HG02884 (cell line): Measurements from ENCODE around the gene NXPH4.

Experiments
- ATAC-seq: cut with Tn5 transposase; IDR thresholded peaks from one replicate; pipeline ENCODE4 v1.9.1; 2021; ENCODE audit warnings: mild to moderate bottlenecking, moderate library complexity; ENCODE audit not compliant: unreplicated experiment

Gene NXPH4

DNA sequence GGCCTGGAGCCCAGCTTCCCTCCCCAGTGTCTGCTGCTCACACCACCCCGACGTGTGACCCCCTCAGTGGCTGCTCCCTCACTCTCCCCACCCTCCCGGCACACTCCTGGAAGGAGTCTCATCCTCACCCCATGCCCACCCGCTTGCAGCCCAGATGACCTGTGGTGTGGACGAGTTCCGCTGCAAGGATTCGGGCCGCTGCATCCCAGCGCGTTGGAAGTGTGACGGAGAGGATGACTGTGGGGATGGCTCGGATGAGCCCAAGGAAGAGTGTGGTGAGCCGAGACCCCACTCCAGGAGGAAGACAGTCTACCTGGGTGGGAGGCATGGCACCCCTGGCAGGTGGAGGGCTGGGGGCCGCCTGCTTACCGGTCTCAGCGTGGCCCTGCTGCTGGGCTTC lies 15.0 kb upstream of the NXPH4 start:
- ATAC-seq: no peak

DNA sequence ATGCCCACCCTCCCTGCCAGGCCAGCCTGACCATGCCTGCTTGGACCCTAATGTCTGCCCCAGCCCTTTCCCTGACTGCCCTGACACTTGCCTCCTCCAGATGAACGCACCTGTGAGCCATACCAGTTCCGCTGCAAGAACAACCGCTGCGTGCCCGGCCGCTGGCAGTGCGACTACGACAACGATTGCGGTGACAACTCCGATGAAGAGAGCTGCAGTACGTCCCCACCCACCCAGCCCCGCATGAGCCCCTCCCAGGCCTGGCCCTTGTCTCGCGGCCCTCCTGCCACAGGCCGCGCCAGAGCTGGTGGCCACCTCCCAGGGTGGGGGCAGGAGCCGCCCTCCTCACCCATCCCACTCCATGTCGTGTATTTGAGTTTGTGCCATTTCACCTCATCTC lies 14.3 kb upstream of the NXPH4 start:
- no peak for ATAC-seq

DNA sequence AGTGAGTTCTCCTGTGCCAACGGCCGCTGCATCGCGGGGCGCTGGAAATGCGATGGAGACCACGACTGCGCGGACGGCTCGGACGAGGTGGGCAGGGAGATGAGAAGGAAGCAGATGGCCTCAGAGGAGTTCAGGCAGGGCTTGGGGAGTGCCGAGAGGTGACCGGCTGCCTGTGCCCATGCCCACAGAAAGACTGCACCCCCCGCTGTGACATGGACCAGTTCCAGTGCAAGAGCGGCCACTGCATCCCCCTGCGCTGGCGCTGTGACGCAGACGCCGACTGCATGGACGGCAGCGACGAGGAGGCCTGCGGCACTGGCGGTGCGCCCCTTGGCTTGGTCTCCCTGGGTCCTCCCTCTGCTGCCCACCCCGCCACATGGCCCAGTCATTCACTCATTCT lies 13.4 kb upstream of the NXPH4 start:
- no peak for ATAC-seq

DNA sequence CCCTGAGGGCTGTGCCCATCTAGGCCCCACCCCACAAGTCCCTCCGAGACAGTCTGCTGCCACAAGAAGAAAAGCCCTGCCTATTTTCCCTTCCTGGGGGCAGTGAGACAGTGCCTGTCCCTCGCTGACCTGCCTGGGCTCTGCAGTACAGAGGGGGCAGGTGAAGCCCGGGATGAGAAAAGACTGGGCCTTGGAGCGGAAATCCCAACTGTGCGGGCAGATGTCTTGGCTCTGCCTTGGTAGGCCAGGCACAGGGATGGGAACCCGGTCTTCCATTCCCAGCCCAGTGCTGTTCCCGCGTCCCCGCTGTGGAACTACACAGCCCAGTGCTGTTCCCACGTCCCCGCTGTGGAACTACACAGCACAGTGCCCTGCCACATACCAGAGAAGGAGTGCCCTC lies 12.8 kb upstream of the NXPH4 start:
- no peak for ATAC-seq

DNA sequence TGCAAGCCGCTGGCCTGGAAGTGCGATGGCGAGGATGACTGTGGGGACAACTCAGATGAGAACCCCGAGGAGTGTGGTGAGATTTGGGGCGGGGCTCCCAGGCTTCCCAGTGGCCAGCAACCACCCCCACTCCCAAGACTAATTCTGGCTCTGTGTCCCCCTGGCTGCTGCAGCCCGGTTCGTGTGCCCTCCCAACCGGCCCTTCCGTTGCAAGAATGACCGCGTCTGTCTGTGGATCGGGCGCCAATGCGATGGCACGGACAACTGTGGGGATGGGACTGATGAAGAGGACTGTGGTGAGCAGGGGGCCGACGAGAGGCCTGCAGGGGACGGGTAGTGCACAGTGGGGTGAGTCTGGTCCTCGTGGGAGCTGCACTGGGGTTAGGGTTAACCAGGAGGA lies 12.1 kb upstream of the NXPH4 start:
- ATAC-seq: no peak

DNA sequence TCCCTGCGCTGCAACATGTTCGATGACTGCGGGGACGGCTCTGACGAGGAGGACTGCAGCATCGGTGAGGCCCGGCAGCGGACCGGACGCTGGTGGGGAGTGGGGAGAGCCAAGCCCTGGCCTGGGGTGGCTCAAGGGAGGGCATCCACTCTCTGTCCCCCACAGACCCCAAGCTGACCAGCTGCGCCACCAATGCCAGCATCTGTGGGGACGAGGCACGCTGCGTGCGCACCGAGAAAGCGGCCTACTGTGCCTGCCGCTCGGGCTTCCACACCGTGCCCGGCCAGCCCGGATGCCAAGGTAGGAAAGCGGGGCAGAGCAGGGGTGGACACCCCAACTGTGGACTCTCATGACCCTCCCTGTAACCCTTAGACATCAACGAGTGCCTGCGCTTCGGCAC lies 11.4 kb upstream of the NXPH4 start:
- no peak for ATAC-seq

DNA sequence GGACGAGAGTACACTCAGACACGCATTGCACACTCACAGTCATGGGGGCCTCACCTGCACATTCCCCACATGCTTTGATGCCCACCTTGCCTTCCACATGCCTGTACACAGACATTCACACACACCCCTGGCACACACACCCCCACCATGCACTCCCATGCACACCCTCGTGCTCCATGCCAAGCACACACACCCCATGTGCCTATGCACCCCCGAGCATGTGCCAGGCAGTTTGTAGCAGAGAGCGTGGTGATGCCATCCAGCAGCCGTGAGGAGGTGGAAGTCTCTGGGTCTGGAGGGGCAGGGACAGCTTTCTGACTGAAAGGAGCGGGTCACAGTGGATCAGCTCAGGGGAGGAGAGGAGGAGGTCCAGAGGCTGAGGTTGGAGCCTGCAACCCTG lies 10.7 kb upstream of the NXPH4 start:
- ATAC-seq: no peak

DNA sequence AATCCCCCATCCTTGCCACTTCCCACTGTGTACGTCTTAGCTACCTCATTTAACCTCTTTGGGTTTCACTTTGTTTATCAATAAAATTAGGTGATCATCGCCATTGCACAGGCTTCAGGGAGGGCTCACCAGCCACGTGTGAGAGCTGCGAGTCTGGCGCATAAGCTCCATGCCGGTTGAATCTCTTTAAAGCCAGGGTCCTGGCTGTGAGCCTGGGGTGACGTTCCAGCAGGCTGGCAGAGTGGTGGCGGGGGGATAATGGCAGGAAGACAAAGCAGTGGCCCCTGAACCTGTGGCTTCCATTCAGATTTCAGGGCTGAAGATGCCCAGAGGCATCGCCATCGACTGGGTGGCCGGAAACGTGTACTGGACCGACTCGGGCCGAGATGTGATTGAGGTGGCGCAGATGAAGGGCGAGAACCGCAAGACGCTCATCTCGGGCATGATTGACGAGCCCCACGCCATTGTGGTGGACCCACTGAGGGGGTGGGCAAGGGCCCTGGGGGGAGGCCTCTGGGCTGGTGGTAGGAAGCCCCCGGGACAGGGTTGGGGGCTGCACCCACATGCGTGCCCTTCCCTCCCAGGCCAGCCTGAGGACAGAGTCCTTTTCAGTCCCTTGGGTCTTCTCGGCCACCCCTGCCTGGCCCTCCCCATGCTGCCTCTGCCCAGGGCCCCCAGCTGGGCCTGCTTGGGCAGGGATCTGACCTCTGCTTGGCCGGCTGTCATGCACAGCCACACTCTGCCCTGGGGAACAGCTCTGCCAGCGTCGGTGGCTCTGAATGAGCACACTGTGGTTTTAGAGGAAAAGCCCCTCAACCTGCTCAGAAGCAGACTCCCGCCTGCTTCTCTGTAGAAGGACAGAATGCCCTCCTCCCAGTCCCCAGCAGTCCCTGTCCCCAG lies 8.6 kb upstream of the NXPH4 start:
- ATAC-seq: no peak

DNA sequence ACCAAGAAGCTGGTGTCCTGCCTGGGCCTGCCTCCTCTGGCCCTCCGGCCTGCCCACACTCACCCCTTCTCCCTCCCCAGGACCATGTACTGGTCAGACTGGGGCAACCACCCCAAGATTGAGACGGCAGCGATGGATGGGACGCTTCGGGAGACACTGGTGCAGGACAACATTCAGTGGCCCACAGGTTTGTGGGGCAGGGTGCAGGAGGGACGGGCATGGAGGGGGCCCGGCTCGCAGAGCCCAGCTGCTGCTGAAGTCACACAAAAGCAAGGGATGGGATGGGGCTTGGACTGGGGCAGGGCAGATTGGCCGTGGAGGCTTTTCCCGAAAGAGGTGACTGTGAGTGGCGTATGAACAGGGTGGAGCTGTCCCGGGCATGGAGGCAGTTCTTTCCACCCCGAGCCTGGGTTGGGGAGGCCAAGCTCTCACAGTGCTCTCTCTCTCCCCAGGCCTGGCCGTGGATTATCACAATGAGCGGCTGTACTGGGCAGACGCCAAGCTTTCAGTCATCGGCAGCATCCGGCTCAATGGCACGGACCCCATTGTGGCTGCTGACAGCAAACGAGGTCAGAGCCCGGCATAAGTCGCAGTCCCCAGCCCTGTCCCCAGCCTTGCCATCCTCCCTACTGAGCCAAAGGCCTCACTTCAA lies 7.8 kb upstream of the NXPH4 start:
- no peak for ATAC-seq

DNA sequence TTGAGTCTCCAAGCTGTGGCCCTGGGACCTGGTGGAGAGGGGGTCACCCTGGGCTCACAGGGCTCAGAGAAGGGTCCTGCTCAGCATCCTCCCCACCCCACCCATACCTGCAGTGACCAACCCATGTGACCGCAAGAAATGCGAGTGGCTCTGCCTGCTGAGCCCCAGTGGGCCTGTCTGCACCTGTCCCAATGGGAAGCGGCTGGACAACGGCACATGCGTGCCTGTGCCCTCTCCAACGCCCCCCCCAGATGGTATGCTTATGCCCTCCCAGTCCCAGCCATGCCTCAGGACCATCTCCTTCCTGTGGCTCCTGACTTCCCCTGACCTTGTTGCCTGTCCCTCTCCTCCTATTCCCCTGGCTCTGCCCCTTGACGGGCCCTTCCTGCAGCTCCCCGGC lies 6.7 kb upstream of the NXPH4 start:
- ATAC-seq: no peak

DNA sequence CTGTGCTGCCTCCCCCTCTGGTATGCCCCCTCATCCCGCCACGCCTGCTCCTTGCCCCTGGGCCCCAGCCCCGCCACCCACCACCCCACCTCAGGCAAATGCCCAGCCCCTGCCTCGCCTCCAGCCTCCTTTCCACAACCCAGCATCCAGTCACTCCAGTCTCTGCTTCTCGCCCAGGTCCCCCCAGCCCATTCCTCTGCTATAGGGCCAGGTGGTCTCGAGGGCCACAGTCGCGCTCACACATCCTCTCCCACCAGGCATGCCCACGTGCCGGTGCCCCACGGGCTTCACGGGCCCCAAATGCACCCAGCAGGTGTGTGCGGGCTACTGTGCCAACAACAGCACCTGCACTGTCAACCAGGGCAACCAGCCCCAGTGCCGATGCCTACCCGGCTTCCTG lies 6.1 kb upstream of the NXPH4 start:
- no peak for ATAC-seq

DNA sequence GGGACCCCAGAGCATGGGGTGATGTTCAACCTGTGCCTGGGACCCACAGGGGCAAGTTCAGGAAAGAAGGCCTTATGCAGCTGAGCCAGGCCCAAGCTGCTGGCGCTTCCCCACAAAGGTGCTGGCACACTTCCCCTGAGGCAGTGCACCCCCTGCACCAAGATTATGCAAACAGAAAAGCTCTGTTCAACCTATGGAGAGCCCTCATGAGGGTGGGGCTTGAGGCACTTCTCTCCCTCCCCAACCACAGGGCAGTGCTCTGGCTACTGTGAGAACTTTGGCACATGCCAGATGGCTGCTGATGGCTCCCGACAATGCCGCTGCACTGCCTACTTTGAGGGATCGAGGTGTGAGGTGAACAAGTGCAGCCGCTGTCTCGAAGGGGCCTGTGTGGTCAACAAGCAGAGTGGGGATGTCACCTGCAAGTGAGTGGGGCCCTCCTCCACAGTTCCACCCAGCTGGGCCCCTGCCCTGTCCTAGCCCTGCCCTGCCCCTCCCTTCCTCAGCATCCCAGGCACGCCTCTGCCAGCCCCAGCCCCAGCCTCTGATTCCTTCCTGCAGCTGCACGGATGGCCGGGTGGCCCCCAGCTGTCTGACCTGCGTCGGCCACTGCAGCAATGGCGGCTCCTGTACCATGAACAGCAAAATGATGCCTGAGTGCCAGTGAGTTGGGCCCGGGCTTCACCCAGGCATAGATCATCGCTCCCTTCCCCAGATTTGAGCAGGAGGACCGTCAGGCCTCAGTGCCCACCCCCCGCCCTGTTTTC lies 5.5 kb upstream of the NXPH4 start:
- no peak for ATAC-seq

DNA sequence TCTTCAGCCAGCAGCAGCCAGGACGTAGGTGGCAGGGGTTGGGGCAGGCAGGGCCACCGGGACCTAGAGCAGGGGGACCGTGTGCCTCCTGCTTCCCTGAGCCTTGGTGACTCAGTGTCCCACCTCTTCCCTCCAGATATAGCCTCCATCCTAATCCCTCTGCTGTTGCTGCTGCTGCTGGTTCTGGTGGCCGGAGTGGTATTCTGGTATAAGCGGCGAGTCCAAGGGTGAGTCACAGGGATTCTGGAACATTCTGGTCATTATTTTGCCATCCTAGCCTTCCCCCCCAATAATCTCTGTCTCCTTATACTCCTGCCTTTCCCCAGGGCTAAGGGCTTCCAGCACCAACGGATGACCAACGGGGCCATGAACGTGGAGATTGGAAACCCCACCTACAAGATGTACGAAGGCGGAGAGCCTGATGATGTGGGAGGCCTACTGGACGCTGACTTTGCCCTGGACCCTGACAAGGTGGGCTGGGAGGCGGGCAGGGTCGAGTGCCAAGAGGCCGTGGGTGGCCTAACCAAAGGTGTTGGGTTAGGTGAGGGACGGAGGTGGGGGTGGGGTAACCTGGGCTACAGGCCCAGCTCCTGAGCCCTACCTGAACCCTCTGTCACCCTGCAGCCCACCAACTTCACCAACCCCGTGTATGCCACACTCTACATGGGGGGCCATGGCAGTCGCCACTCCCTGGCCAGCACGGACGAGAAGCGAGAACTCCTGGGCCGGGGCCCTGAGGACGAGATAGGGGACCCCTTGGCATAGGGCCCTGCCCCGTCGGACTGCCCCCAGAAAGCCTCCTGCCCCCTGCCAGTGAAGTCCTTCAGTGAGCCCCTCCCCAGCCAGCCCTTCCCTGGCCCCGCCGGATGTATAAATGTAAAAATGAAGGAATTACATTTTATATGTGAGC lies 4.5 kb upstream of the NXPH4 start:
- ATAC-seq: no peak

DNA sequence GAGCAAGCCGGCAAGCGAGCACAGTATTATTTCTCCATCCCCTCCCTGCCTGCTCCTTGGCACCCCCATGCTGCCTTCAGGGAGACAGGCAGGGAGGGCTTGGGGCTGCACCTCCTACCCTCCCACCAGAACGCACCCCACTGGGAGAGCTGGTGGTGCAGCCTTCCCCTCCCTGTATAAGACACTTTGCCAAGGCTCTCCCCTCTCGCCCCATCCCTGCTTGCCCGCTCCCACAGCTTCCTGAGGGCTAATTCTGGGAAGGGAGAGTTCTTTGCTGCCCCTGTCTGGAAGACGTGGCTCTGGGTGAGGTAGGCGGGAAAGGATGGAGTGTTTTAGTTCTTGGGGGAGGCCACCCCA lies 3.9 kb upstream of the NXPH4 start:
- ATAC-seq: no peak

DNA sequence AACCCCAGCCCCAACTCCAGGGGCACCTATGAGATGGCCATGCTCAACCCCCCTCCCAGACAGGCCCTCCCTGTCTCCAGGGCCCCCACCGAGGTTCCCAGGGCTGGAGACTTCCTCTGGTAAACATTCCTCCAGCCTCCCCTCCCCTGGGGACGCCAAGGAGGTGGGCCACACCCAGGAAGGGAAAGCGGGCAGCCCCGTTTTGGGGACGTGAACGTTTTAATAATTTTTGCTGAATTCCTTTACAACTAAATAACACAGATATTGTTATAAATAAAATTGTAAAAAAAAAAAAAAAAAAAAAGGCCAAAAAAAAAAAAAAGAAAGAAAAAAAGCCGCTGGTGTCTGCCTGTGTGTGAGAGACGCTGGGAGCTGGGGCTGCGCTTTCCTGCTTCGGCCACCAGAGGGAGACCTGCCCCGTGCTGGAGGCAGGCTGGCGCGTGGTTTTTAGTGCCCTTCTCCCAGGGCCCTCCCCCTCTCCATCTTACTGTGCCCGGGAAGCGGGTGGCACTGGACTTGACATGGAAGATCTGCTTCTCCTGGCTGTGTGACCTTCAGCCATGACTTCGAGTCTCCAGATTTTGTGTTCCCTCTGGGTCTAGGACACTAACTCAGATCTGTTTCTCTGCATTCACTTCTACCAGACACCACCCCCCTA lies 3.4 kb upstream of the NXPH4 start:
- no peak for ATAC-seq

DNA sequence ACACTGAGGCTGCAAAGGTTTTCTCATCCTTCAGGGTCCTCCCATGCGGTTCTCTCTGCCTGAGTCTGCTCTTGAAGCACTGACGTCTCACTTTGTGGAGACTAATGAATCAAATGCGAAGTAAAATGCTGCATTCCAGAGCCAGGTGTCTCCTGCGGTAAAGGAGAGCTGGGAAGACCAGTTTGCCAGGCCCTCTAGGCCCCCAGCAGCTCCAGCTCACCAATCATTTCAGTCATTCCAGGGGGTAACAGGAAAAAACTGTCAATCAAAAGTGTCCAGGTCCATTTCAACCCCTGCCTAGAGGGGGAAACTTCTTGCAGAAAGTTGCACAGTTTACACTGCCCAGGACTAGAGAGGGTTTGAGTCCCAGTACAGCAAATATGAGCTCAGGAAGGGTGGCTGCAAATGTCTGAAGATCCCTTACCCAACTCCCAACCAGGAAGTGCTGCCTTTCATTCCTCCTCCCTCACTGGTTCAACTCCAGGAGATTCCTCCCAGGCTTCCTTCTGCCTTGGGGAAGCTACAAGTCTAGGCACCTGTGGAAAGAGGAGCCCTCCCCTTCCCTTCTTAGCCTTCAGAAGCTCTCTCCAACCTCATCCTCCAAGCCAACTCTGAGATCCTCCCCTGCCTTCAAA lies 2.7 kb upstream of the NXPH4 start:
- ATAC-seq: no peak

DNA sequence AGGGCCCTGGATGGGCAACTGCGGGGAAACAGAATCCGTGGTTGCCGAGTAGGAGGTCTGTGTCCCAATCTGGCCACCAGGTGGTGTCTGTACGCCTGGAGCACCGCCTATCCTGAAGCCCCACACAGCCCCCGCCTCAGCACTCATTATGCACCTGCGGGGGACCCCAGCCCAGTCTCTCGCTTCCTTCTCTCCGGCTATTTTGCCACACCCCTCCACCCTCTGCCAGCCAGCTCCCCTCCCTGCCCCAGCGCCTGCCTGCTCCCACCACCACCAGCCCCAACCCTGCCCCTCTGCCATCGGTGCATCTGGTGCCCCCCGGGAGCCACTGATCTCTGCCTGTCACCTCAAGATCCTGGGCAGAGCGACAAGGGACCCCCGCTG lies 2.2 kb upstream of the NXPH4 start:
- no peak for ATAC-seq

DNA sequence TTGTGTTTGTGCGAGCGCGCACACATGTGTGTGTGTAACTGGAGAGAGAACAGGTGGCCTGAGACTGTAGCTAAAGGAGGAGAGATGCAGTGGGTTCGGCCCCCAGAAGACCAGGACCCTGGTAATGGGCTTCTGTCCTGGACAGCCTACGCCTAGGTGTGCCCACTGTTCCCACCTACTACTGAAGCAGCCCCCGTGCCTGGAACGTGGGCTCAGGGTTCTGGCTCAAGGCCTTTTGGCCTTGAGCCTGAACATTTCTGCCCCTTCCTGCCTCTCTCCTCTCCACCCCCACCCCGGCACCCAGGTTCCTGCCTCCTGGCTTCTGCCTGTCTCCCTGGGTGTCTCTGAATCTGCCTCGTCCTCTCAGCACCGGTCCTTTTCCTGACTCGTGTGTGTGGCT lies 1.5 kb upstream of the NXPH4 start:
- ATAC-seq: no peak

DNA sequence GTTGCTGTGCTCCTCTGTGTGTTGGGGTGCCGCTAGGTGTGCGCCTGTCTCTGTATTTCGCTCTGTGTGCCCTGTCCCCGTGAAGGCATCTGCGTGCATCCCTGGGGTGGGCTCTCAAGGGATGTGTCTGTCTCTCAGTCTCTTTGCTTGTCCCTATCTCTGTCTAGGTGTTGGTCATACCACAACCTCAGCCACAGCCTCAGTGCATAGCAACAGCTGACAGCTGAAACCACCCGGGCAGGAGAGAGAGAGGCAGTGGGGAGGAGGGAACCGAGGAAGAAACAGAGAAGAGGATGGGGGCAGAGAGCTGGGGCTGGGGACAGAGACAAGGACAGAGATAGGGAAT lies 953 bp upstream of the NXPH4 start:
- ATAC-seq: peak; percentile 50
